ENCODE results near the gene ANP32E. TPM values are rescaled to one million over a fixed set of nuclear protein-coding genes. Genes with fewer than 3 reads are reported as not detected.
"Not testable (repeated sequence)": the region's sequence is repeated elsewhere in the genome, so short reads cannot be mapped to it uniquely, and the experiment has no call there.

Gene ANP32E
- total and polyA plus RNA-seq, 2 of the 8 experiments (the other 6 are each of a cell fraction or from before 2014, with no cell fraction given): 20.7 to 123 TPM

DNA sequence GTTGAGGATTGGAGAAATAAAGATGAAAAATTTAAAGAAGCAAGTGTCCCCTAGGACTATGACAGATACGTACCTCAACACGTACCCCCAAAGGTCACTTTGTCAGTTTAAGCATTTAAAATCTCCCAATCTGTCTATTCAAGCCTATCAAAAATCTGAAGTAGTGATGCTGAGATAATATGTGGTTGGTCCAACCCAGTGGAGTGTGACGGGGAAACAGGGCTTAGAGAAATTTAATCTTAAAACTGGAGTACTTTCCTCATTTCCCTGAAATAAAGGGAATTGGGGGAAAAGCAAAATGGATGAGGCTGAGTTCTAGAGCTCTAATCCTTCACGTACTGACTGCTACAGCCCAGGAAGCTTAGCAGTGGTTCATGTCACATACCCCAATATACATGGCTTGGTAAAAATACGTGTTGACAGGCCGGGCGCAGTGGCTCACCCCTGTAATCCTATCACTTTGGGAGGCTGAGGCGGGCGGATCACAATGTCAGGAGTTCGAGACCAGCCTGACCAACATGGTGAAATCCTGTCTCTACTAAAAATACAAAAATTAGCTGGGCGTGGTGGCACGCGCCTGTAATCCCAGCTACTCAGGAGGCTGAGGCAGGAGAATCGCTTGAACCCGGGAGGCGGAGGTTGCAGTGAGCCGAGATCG lies 21.7 kb downstream of the ANP32E start:
- ChIA-PET POLR2A (ENCODE audit: partially characterized antibody) (interaction anchor here (0.6 to 2.4 kb wide), 7 partner anchors 9 to 55 kb away, joined by 3 to 9 read pairs (median 3); partner anchors contain the start of genes APH1A and CA14), CTCF (ENCODE audit: partially characterized antibody) (interaction anchor here (0.6 to 1.2 kb wide), 10 partner anchors 8 to 1300 kb away, joined by 3 to 4 read pairs (median 3); no protein-coding TSS in a partner anchor)
- not testable (repeated sequence) for H3K36me3 ChIP-seq (ENCODE audit: control insufficient read depth in 2 of 4, insufficient read depth in 4 of 4, low read length in 3 of 4); H3K18ac ChIP-seq (ENCODE audit: extremely low read depth, low read length); H3K4ac ChIP-seq (replicated peaks; ENCODE audit: insufficient read length, low read depth, low read length); H2AK5ac ChIP-seq (ENCODE audit: low read depth, low read length); H3K27me3 ChIP-seq (replicated peaks in 1 of 4; ENCODE audit: control insufficient read depth in 3 of 4, extremely low read depth in 1 of 4, insufficient read depth in 3 of 4, low read length in 3 of 4); DNase-seq (ENCODE audit: low read depth in 1 of 2, low spot score in 2 of 2); H2BK120ac ChIP-seq (replicated peaks; ENCODE audit: low read depth, low read length); H3K23me2 ChIP-seq (ENCODE audit: low read depth, low read length); H3K14ac ChIP-seq (ENCODE audit: insufficient read length); H3K23ac ChIP-seq (ENCODE audit: insufficient read length); H4K8ac ChIP-seq (ENCODE audit: extremely low read depth, insufficient read depth, low read length); H2BK12ac ChIP-seq (ENCODE audit: low read depth, low read length); H4K20me1 ChIP-seq (replicated peaks in 1 of 2; ENCODE audit: control insufficient read depth in 1 of 2, insufficient read depth in 2 of 2, low read length in 2 of 2); H3K4me1 ChIP-seq (replicated peaks in 1 of 4; ENCODE audit: control insufficient read depth in 3 of 4, insufficient read depth in 4 of 4, low read length in 3 of 4); H2BK20ac ChIP-seq (ENCODE audit: low read length); H3K9me3 ChIP-seq (ENCODE audit: insufficient read depth in 2 of 2, low read depth in 1 of 2, low read length in 1 of 2); H3K79me1 ChIP-seq (ENCODE audit: low read depth, low read length); FAIRE-seq; H3K56ac ChIP-seq (replicated peaks; ENCODE audit: insufficient read length, low read depth, low read length); H2BK5ac ChIP-seq (ENCODE audit: low read depth, low read length); H4K91ac ChIP-seq (replicated peaks; ENCODE audit: insufficient read length, low read length); H3K79me2 ChIP-seq (ENCODE audit: control insufficient read depth in 1 of 2, insufficient read depth in 2 of 2, low read length in 2 of 2)
- peak overlapping the region; percentile 75 for H4K5ac ChIP-seq (ENCODE audit: insufficient read length, low read depth, low read length)
- WGBS, 2 experiments (ENCODE audit: extremely low coverage in 1 of 2, insufficient coverage in 1 of 2, insufficient read length in 1 of 2, insufficient replicate concordance in 2 of 2, low coverage in 1 of 2, low lambda C conversion rate in 2 of 2, missing lambda C conversion rate in 1 of 2): 66% methylated on average over 12 of the region's 18 CpGs; no CpG with 5 or more reads in 1 of the 2 experiments
- H2AFZ ChIP-seq (ENCODE audit: low read length): 0 out of 2 replicates have a peak overlapping the region, but pooled peaks have one; percentile 18
- H3K4me3 ChIP-seq (ENCODE audit: extremely low read depth in 1 of 4, insufficient read depth in 2 of 4, low read depth in 3 of 4, low read length in 4 of 4): peak overlapping the region; percentile 44 to 63 (median 54); a peak in 7 of 8 replicates
- H3K9ac ChIP-seq (replicated peaks in 1 of 4; ENCODE audit: extremely low read depth in 1 of 4, low read depth in 3 of 4, low read length in 3 of 4): peak overlapping the region; percentile 13 to 75 (median 52); a peak in 4 of 7 replicates
- H3K27ac ChIP-seq (ENCODE audit: low read depth, low read length): 0 out of 2 replicates have a peak overlapping the region, but pooled peaks have one; percentile 72
- H2BK15ac ChIP-seq (ENCODE audit: low read length): peak overlapping the region; percentile 53; the same call in 1 of the 2 replicates
- peak overlapping the region; percentile 61 to 69 for H3K4me2 ChIP-seq (ENCODE audit: insufficient read depth in 1 of 2, low read depth in 2 of 2, low read length in 2 of 2)

Measured in H1 (cell line).